Measurements from ENCODE around the gene FBLN5. TPM values are rescaled to one million over a fixed set of nuclear protein-coding genes. Genes with fewer than 3 reads are reported as not detected.

FBLN5 gene
- total and polyA plus RNA-seq, 2 donors (not counting 3 experiments of a cell fraction or from before 2014, with no cell fraction given) = 27.6 to 33.1 TPM

DNA sequence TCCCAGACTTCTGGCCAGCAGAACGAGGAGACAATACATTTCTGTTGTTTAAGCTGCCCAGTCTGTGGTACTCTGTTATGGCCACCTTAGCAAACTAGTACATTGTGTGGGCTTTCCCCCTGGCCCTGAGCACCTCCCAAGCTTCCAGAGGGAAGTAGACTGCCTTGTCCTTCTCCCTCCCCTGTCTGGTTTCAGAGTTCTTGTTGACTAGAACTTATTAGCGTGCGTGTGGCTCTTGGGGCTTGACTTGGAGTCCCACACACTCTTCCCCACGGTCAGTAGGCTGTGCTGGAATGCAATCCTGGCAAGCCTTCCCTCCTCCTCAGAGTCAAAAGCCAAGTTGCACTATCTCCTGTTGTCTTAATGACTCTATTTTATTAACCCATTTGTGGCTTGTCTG, 27.7 kb downstream of the FBLN5 start:
- H3K4me2 ChIP-seq (ENCODE audit: insufficient read depth, low read length) = no peak overlapping the region
- no peaks in the 10 kb centered on the region for H3K4me1 ChIP-seq (ENCODE audit: control insufficient read depth, extremely low read depth, insufficient read depth, low read length)
- BruUV-seq (replicated peaks) = no TSS peak
- no peak overlapping the region for H3K27ac ChIP-seq (ENCODE audit: insufficient read depth, low read depth, low read length)
- H3K36me3 ChIP-seq (ENCODE audit: control insufficient read depth in 2 of 2, extremely low read depth in 1 of 2, insufficient read depth in 2 of 2, low read length in 2 of 2) = no peaks in the 10 kb centered on the region
- intact Hi-C loops (cut with micrococcal nuclease) (no loop called here), dilution Hi-C loops (cut with MboI; ENCODE audit: extremely low pct_ligation_motif_present, low sequenced_read_pairs) (no loop called here)
- no peaks in the 10 kb centered on the region for H3K79me2 ChIP-seq (ENCODE audit: control insufficient read depth, insufficient read depth, low read length)
- DNase-seq (ENCODE audit: low read depth, low spot score) (no peak), FAIRE-seq (no peak)
- no peaks in the 10 kb centered on the region for H4K20me1 ChIP-seq (replicated peaks; ENCODE audit: control insufficient read depth, extremely low read depth, insufficient read depth, low read length)
- H3K27me3 ChIP-seq (ENCODE audit: control insufficient read depth in 2 of 2, insufficient read depth in 2 of 2, low read length in 2 of 2) = no peaks in the 10 kb centered on the region
- TF ChIP-seq POLR2AphosphoS5 (IDR thresholded peaks at IDR 0.05; ENCODE audit: insufficient read depth, low read depth, low read length) = no peak
- H3K9ac ChIP-seq (replicated peaks; ENCODE audit: extremely low read depth, insufficient read depth, low read length) = no peak overlapping the region
- no peak overlapping the region for H3K4me3 ChIP-seq (replicated peaks in 1 of 3; ENCODE audit: insufficient read depth in 1 of 3, low read depth in 1 of 3, low read length in 3 of 3)
- POLR2A ChIA-PET = no interaction called here
- H3K9me3 ChIP-seq (replicated peaks; ENCODE audit: control insufficient read depth, insufficient read depth, low read length) = no peaks in the 10 kb centered on the region
- CTCF ChIA-PET = interaction anchor here (1.1 kb wide), 1 partner anchor 9 kb away, joined by 4 read pairs; no protein-coding TSS in a partner anchor
- no peak overlapping the region for H2AFZ ChIP-seq (ENCODE audit: low read depth, low read length)
- no peaks in the 10 kb centered on the region for H3K9me1 ChIP-seq (replicated peaks; ENCODE audit: control insufficient read depth, extremely low read depth, insufficient read depth, low read length)

- dilution Hi-C loops (cut with MboI; ENCODE audit: extremely low pct_ligation_motif_present, low sequenced_read_pairs) = no loop called here
- CTCF ChIA-PET = interaction anchor here (0.7 kb wide), 1 partner anchor 79 kb away, joined by 3 read pairs; no protein-coding TSS in a partner anchor
Observed at GRCh38 chr14:91918186-91918883, 29.2 kb downstream of the FBLN5 start.

More at GRCh38 chr14:91918186-91918883, 29.2 kb downstream of the FBLN5 start:
- DNase-seq (ENCODE audit: low read depth, low spot score) (no peak), FAIRE-seq (no peak)
- no TSS peak for BruUV-seq (replicated peaks)
- no peak for TF ChIP-seq GATA2 (IDR thresholded peaks at IDR 0.05; ENCODE audit: insufficient read depth, insufficient read length, low read depth, low read length)
- TF ChIP-seq MAX (IDR thresholded peaks at IDR 0.05; ENCODE audit: insufficient read depth, insufficient read length) = no peak
- no peak for TF ChIP-seq MYC (IDR thresholded peaks at IDR 0.05; ENCODE audit: low read depth, low read length)
- no peak for TF ChIP-seq CTCF (IDR thresholded peaks at IDR 0.05; ENCODE audit: extremely low read depth in 1 of 2, insufficient read depth in 1 of 2, low read depth in 1 of 2, low read length in 2 of 2)
- H2AFZ ChIP-seq (ENCODE audit: low read depth, low read length) = no peak overlapping the region
- H3K4me2 ChIP-seq (ENCODE audit: insufficient read depth, low read length) = no peak overlapping the region
- H3K36me3 ChIP-seq (ENCODE audit: control insufficient read depth in 2 of 2, extremely low read depth in 1 of 2, insufficient read depth in 2 of 2, low read length in 2 of 2) = no peaks in the 10 kb centered on the region
- no peak overlapping the region for H3K4me3 ChIP-seq (replicated peaks in 1 of 3; ENCODE audit: insufficient read depth in 1 of 3, low read depth in 1 of 3, low read length in 3 of 3)
- no peaks in the 10 kb centered on the region for H3K9me3 ChIP-seq (replicated peaks; ENCODE audit: control insufficient read depth, insufficient read depth, low read length)
- POLR2A ChIA-PET = no interaction called here
- no peak overlapping the region for H3K27ac ChIP-seq (ENCODE audit: insufficient read depth, low read depth, low read length)
- H3K79me2 ChIP-seq (ENCODE audit: control insufficient read depth, insufficient read depth, low read length) = no peaks in the 10 kb centered on the region
- H3K27me3 ChIP-seq (ENCODE audit: control insufficient read depth in 2 of 2, insufficient read depth in 2 of 2, low read length in 2 of 2) = no peaks in the 10 kb centered on the region
- no peaks in the 10 kb centered on the region for H3K4me1 ChIP-seq (ENCODE audit: control insufficient read depth, extremely low read depth, insufficient read depth, low read length)
- H4K20me1 ChIP-seq (replicated peaks; ENCODE audit: control insufficient read depth, extremely low read depth, insufficient read depth, low read length) = no peaks in the 10 kb centered on the region
- no peaks in the 10 kb centered on the region for H3K9me1 ChIP-seq (replicated peaks; ENCODE audit: control insufficient read depth, extremely low read depth, insufficient read depth, low read length)
- H3K9ac ChIP-seq (replicated peaks; ENCODE audit: extremely low read depth, insufficient read depth, low read length) = no peak overlapping the region
- intact Hi-C loops (cut with micrococcal nuclease) = no loop called here

Measured in endothelial cell of umbilical vein (primary cell).